Measurements from ENCODE around the gene LLGL1. TPM values are rescaled to one million over a fixed set of nuclear protein-coding genes. Genes with fewer than 3 reads are reported as not detected.

Gene LLGL1
- total RNA-seq, 2 donors from 2014 or later, result 19.5 to 22.3 TPM

DNA sequence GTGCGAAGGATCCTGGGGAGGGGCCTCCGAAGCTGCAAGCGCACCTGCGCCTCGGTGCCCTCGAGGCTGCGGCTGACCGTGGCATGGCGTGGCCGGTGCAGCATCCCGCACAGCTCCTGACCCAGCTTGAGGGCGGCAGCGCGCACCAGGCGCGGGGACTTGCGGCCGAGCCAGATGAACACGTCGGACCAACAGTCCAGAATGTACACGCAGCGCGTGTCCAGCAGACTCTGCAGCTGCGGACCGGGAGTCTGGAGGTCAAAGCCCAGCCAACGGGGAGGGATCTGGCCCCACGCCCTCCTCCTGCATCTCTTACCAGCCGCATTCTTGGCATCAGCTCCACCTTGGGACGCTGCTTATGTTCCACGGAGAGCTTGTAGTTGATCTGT, 22.2 kb downstream of the LLGL1 start:
- ATAC-seq (replicated peaks), result no peak
- Mint-ChIP-seq H3K36me3 (ENCODE audit: low read depth) (peaks cover 86% of the 10 kb centered on the region), H3K4me3 (no peak overlapping the region), H3K27me3 (no peaks in the 10 kb centered on the region), H3K27ac (no peak overlapping the region), H3K9me3 (no peaks in the 10 kb centered on the region), H3K4me1 (peaks cover 5% of the 10 kb centered on the region)

DNA sequence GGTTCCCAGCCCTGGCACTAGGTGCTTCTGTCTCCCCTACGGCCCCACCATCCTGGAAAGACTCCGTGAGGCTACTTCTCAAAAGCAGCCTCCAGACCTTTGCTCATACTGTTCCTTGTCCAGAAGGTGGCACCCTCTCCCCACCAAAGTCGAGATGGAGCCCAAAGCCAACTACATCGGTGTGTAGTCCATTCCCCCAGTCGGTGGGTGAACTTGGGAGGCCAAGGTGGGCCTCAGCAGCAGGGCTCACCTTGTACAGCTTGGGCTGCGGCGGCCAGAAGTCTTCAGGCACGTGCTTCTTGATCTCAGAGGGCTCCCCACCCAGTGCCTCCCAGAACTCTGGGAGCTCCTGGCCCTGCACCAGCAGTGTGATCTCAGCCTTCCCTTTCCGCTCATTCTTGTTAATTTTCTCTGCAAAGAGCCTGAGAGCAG, 22.9 kb downstream of the LLGL1 start:
- Mint-ChIP-seq H3K4me3 (no peak overlapping the region), H3K4me1 (peaks cover 5% of the 10 kb centered on the region), H3K27me3 (no peaks in the 10 kb centered on the region), H3K27ac (peak overlapping the region; percentile 34), H3K36me3 (ENCODE audit: low read depth) (peaks cover 94% of the 10 kb centered on the region), H3K9me3 (no peaks in the 10 kb centered on the region)
- ATAC-seq (replicated peaks), result peak; percentile 77

DNA sequence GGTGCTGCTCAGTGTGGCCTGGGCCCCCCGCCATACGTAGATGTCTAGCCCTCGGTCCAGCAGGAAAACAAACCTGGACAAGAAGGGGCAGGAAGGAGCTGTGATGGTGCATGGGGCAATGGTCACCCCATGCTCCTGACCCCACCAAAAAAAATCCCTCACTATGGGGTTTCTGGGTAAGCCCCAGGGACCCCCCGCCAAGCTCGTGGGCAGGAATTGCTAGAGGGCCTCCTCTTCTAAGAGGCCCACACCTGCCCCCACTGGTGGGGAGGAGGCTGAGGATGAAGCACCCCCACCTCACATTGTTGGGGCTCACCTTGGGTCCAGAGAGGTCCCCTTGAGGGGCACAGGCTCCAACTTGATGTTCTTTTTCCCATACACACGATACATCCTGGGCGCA, 23.4 kb downstream of the LLGL1 start:
- Mint-ChIP-seq H3K27me3 (no peaks in the 10 kb centered on the region), H3K4me3 (no peak overlapping the region), H3K4me1 (peaks cover 5% of the 10 kb centered on the region), H3K36me3 (ENCODE audit: low read depth) (peaks cover 95% of the 10 kb centered on the region), H3K9me3 (no peaks in the 10 kb centered on the region), H3K27ac (no peak overlapping the region)
- ATAC-seq (replicated peaks), result no peak

DNA sequence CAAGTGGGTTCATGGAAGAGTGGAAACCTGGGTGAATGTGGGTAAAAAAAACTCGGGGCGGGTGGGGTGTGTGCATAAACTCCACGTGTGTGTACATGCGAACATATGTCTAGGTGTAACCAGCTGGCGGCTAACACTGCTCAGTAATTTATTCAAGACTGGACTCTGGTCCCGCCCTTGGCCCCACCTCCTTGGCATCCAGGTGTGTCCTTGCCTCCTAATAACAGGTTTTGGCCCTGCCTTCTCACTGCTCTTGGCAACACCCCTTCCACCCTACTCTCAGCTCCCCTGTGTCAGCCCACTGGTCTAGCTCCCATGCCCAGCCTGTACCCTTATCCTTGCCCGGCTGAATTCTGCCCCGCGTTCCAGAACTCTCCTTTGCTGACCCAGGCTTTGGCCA, 24.8 kb downstream of the LLGL1 start:
- Mint-ChIP-seq H3K4me1 (peaks cover 5% of the 10 kb centered on the region), H3K36me3 (ENCODE audit: low read depth) (peaks cover 99% of the 10 kb centered on the region), H3K27me3 (no peaks in the 10 kb centered on the region), H3K9me3 (no peaks in the 10 kb centered on the region), H3K27ac (no peak overlapping the region), H3K4me3 (no peak overlapping the region)
- ATAC-seq (replicated peaks), result no peak

DNA sequence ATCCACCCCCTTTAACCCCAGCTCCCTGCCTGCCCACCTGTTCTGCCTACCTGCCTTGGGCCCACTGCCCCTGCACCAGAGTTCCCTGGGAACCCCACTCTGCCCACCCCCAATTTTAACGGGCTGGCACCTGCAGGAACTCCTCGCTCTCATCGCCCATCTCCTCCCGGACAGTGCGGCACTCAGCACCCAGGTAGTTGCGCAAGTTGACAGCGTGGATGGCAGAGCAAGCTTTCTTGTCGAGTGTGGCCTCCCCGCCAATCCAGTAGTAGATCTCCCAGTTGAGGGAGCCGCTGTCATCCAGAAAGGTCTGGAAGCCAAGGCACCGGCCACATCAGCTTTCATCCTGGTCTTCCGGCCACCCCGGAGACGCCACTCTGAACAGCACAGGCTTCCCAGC, 25.3 kb downstream of the LLGL1 start:
- H3K9me3 Mint-ChIP-seq, result no peaks in the 10 kb centered on the region
- H3K36me3 Mint-ChIP-seq (ENCODE audit: low read depth), result peaks cover 99% of the 10 kb centered on the region
- no peak overlapping the region for H3K27ac Mint-ChIP-seq
- no peak for ATAC-seq (replicated peaks)
- peaks cover 5% of the 10 kb centered on the region for H3K4me1 Mint-ChIP-seq
- no peak overlapping the region for H3K4me3 Mint-ChIP-seq
- no peaks in the 10 kb centered on the region for H3K27me3 Mint-ChIP-seq

DNA sequence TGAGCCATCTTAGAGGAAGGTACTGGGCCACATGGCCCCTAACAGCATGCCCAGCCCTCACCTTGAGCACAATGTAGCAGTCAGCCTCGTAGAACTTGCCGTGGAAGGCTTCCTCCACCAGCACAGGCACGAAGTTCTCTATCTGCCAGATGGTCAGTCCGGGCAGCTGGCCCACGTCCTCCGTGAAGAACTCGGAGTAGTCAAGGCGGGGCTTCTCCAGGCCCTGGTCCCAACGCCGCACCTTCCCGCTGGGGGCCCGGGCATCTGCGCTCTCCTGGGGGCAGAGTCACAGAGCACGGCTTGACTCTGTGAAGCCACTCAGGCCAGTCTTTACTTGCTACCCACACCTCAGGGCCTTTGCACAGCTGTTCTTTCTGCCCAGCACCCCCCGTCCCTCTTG, 25.8 kb downstream of the LLGL1 start:
- Mint-ChIP-seq H3K4me3 (no peak overlapping the region), H3K36me3 (ENCODE audit: low read depth) (peaks cover 99% of the 10 kb centered on the region), H3K27ac (no peak overlapping the region), H3K4me1 (peaks cover 5% of the 10 kb centered on the region), H3K27me3 (no peaks in the 10 kb centered on the region), H3K9me3 (no peaks in the 10 kb centered on the region)
- no peak for ATAC-seq (replicated peaks)

DNA sequence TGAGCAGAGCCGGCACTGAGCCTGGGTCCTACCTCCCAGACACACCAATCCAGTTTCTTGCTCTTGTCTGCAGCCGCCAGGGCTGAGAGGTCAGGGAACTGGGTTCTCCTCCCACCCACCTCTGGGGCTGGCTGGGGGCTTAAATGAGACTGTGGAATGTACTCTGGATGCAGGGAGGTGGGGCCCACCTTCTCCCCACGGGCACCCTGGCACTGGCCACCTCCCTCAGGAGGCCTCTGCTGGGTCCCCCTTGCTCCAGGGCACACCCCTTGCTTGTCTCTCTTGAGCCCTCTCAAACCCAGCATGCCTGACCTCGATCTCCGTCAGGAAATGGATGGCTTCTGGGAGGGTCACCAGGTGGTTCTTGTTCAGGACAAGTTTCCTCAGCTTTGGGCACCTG, 26.7 kb downstream of the LLGL1 start:
- H3K36me3 Mint-ChIP-seq (ENCODE audit: low read depth), result peaks cover 99% of the 10 kb centered on the region

DNA sequence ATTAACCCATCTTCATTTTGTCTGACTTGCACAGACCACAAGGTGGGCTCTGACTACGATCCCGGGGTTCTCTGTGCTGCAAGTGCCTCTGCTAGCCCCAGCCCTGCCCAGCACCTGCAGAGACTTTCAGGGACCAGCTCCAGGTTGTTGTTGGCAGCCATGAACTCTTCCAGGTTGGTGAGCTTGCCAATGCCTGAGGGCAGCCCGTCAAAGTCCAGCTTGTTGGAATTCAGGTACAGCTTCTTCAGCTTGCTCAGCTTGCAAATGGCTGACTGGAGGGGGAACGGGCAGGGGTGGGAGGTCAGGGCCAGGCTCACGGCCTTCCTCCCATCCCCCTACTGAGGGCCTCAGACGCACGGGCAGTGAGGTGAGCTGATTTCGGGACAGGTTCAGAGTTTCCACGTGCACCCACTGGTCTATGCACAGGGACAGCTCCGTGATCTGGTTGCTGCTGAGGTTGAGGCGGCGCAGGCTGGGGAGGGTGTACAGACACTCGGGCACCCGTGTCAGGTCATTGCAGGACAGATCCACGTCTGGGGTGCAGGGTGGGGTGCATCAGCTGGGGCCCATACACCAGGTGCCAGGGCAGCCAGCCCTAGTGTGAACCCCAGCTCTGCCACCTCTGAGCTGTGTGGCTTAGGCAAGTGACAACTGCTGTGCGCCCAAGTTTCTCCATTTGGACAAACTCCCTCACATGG, 27.9 kb downstream of the LLGL1 start:
- ATAC-seq (replicated peaks), result no peak
- Mint-ChIP-seq H3K4me1 (peaks cover 9% of the 10 kb centered on the region), H3K36me3 (ENCODE audit: low read depth) (peaks cover 93% of the 10 kb centered on the region), H3K9me3 (no peaks in the 10 kb centered on the region), H3K27me3 (no peaks in the 10 kb centered on the region), H3K27ac (no peak overlapping the region), H3K4me3 (no peak overlapping the region)

More for the DNA sequence above, 26.7 kb downstream of the LLGL1 start:
- Mint-ChIP-seq H3K27me3 (no peaks in the 10 kb centered on the region), H3K9me3 (no peaks in the 10 kb centered on the region), H3K27ac (peak overlapping the region; percentile 8), H3K4me3 (no peak overlapping the region), H3K4me1 (peaks cover 12% of the 10 kb centered on the region)
- no peak for ATAC-seq (replicated peaks)

DNA sequence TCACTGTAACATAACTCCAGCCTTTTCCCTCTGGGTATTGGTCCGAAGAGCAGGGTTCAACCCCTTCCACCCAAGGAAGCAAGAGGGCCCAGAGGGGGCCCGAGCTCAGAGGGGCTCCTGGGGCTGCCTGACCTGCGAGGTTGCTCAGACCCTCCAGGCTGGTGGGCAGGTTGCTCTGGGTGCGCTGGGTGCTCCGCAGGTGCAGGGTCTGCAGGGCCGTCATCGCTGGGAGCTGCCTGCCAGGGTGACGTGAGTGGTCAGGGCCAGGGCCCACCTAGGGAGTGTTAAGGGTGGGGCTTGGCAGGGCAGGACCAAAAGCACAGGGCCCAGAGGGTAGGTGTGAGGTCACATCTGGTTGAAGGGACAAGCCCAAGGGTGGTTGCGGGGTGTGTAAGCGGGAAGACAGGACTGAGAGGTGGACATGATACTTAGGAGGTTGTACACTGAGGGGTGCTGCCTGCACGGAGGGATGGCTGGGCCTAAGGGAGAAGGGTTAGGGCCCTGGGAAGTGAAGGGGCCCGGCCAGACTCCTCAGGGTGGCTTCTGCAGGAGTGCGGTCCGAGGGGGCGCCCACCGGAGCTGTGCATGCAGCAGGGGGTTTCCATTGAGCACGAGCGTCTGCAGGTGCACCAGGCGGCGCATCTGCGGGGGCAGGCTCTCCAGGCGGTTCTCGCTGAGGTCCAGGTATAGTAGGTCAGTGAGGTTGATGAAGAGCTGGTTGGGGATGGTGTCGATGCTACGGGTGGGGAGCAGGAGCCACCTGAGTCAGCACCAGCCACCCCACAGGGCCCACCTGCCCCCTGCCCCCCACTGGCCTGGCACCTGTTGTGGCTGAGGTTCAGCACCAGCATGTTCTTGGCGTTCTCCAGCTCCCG, 28.7 kb downstream of the LLGL1 start:
- no peak for ATAC-seq (replicated peaks)
- no peaks in the 10 kb centered on the region for H3K9me3 Mint-ChIP-seq
- H3K27me3 Mint-ChIP-seq, result no peaks in the 10 kb centered on the region
- peaks cover 8% of the 10 kb centered on the region for H3K4me1 Mint-ChIP-seq
- H3K27ac Mint-ChIP-seq, result no peak overlapping the region
- no peak overlapping the region for H3K4me3 Mint-ChIP-seq
- peaks cover 85% of the 10 kb centered on the region for H3K36me3 Mint-ChIP-seq (ENCODE audit: low read depth)

DNA sequence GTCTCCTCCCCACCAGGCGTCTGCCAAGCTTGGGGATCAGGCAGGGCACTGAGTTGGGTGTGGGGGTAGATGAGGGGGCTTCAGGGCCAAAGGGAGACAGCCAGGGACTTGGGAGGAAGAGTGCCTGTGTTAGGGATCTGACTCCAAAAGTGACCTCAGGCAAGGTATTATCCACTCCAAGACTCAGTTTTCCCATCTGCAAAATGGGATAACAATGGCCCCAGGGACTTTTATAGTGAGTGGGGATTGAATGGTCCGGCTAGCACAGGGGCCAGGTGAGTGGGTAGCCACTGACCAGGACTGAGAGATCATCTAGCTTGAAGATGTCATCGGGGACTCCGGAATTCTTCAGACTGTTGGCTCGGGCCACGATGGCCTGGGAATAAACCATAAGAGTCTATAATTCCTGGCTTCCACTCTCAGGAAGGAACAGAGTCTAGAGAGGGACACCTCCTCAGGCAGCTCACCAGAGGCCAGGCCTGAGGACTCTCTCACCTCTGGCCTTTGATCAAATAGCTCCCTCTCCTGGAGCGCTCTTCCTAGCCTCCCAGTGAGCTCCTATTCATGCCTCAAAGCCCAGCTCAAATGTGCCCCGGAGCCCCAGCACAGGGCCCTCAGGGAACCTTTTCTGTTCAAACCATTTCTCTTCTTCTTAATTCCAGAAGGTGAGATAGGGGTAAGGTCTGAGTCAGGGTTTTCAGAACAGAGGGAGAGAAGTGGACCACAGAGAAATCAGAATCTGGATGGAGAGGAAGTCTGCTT, 29.6 kb downstream of the LLGL1 start:
- Mint-ChIP-seq H3K4me1 (peaks cover 8% of the 10 kb centered on the region), H3K4me3 (no peak overlapping the region), H3K36me3 (ENCODE audit: low read depth) (peaks cover 76% of the 10 kb centered on the region), H3K9me3 (no peaks in the 10 kb centered on the region), H3K27ac (no peak overlapping the region), H3K27me3 (no peaks in the 10 kb centered on the region)
- ATAC-seq (replicated peaks), result no peak

DNA sequence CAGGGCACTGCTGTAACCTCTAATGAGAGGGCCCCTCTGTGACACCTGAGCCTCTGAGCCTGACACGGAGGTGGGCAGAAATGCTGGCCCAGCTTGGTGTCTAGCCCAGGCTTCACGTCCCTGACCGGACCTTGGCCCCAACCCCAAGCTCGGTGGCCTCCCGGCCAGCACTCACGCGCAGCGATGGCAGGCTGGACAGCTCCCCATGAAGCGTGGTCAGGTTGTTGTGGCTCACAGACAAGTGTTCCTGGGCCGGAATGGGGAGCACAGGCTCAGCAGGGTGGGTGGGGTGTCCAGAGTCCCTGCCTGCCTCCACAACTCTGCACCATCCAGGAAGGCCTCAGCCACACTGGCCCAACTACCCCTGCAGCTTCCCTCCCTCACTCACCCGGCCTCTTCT, 30.9 kb downstream of the LLGL1 start:
- ATAC-seq (replicated peaks), result no peak
- Mint-ChIP-seq H3K36me3 (ENCODE audit: low read depth) (peaks cover 63% of the 10 kb centered on the region), H3K27me3 (no peaks in the 10 kb centered on the region), H3K27ac (no peak overlapping the region), H3K4me1 (peaks cover 8% of the 10 kb centered on the region), H3K4me3 (peak overlapping the region; percentile 96), H3K9me3 (no peaks in the 10 kb centered on the region)

DNA sequence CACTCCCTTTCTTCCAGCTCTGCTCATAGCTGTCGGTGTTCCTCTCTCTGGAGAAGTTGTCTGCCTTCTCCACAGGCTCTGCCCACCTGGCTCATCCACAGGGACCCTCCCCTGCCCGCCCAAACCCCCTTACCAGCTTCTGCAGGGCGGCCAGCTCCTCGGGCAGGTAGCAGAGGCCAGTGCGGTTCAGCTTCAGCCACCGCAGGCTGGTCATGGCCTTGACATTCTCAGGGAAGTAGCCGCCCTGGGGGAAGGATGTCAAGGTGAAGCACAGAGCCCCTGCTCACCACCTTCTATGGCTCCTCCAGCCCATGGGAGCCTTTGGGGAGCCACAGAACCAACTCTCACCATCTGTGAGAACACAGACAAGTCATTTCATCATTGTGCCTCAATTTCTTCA, 31.3 kb downstream of the LLGL1 start:
- H3K36me3 Mint-ChIP-seq (ENCODE audit: low read depth), result peaks cover 59% of the 10 kb centered on the region

DNA sequence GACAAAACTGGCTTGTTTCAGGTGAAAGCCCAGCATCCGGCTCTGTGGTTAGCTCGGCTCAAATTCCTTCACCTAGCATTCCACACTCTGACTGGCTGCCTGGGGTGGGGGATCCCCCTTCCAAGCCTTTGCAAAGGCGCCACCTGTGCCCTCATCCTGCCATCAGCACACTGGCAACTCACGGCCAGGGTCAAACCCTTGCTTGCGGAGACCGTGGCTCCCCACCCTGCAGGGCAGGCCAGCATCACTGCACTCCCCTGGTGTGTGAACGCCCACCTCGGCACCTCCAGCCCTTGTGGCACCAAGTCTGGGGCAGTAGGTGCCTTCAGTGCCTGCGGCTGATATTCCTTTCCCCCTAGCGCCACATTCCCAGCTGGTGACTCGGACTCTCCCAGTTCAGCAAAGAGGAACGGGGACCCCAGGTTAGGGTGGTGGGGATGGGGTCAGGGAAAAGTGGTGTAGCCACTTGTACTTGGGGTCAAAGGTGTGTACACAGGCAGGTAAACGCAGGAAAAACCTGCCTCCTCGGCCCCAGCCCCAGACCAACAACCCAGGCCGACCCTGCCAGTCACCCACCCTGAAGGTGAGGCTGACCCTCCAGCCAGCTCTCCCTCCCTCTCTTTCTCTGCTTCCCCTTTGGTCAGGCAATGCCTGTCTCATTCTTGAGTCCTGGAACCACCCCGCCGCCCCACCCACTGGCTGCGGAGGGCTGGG, 32.0 kb downstream of the LLGL1 start:
- peak; percentile 11 for ATAC-seq (replicated peaks)
- peaks cover 54% of the 10 kb centered on the region for H3K36me3 Mint-ChIP-seq (ENCODE audit: low read depth)
- peak overlapping the region; percentile 96 for H3K4me3 Mint-ChIP-seq
- H3K27me3 Mint-ChIP-seq, result no peaks in the 10 kb centered on the region
- H3K4me1 Mint-ChIP-seq, result peaks cover 8% of the 10 kb centered on the region
- peak overlapping the region; percentile 90 for H3K27ac Mint-ChIP-seq
- no peaks in the 10 kb centered on the region for H3K9me3 Mint-ChIP-seq

More for the DNA sequence above, 31.3 kb downstream of the LLGL1 start:
- Mint-ChIP-seq H3K9me3 (no peaks in the 10 kb centered on the region), H3K4me1 (peaks cover 8% of the 10 kb centered on the region), H3K27ac (peak overlapping the region; percentile 90), H3K27me3 (no peaks in the 10 kb centered on the region), H3K4me3 (peak overlapping the region; percentile 96)
- ATAC-seq (replicated peaks), result no peak

DNA sequence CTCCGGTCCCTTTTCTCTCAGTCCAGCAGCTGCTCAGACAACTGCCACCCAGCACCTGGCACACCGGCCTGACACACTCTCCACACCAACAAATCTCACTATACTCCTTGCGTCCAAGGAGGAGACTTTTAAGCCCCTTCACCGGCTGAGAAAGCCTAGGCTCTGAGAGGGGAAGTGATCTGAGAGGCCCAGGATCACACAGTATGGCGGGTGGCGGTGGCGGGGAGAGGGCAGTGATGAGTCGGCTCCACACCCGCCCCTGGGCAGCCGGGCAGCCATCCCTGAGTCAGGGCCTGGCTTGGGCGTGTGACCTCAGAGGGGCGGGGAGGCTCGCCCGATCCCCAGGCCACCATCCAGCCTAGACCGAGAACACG, 32.5 kb downstream of the LLGL1 start:
- Mint-ChIP-seq H3K4me1 (peaks cover 8% of the 10 kb centered on the region), H3K9me3 (no peaks in the 10 kb centered on the region), H3K27me3 (no peaks in the 10 kb centered on the region), H3K36me3 (ENCODE audit: low read depth) (peaks cover 49% of the 10 kb centered on the region), H3K4me3 (peak overlapping the region; percentile 96), H3K27ac (peak overlapping the region; percentile 90)
- ATAC-seq (replicated peaks), result peak; percentile 69

Data from activated T-helper 17 cell treated with anti-CD3 and anti-CD28 coated beads, Interleukin-2, amount 50 U/mL, for 72 hours (primary cell).